Activated B cell treated with CpG ODN at 0.5 μM for 24 hours (primary cell): ENCODE measurements around the gene RASAL2. TPM values are rescaled to one million over a fixed set of nuclear protein-coding genes. Genes with fewer than 3 reads are reported as not detected.
A peak's percentile ranks its signal among the peaks of the same experiment; 100 is the strongest.
"Not testable (repeated sequence)": the region's sequence is repeated elsewhere in the genome, so short reads cannot be mapped to it uniquely, and the experiment has no call there.

Experiments used
- ATAC-seq: fragments of 200-7000 bp; cut with Tn5 transposase; one replicate; pipeline ENCODE4 v1.10.0; 2021; ENCODE audit warnings: low read depth, mild to moderate bottlenecking, moderate library complexity
- CTCF ChIA-PET: fragments of 350-600 bp; sonication (Branson Sonifier 250); formaldehyde crosslinking; loops from one replicate; lab custom pipeline; 2021; ENCODE audit warnings: antibody characterized with exemption; lab: Charles Lee
- POLR2A ChIA-PET: fragments of 350-600 bp; sonication (Branson Sonifier 250); formaldehyde crosslinking; loops from one replicate; lab custom pipeline; 2021; ENCODE audit warnings: antibody characterized with exemption; lab: Charles Lee
- DNase-seq: peaks from one replicate; pipeline ENCODE4 v3.0.0; 2022
- H3K27ac Mint-ChIP-seq: one replicate; pipeline ENCODE4 v1.8.0; 2020; ENCODE audit warnings: mixed read lengths
- H3K27me3 Mint-ChIP-seq: one replicate; pipeline ENCODE4 v1.8.0; 2021; ENCODE audit warnings: mixed read lengths
- H3K36me3 Mint-ChIP-seq: one replicate; pipeline ENCODE4 v1.8.0; 2021; ENCODE audit warnings: low read depth, mixed read lengths
- H3K4me1 Mint-ChIP-seq: one replicate; pipeline ENCODE4 v1.8.0; 2021; ENCODE audit warnings: mixed read lengths
- H3K4me3 Mint-ChIP-seq: one replicate; pipeline ENCODE4 v1.8.0; 2020; ENCODE audit warnings: mild to moderate bottlenecking, mixed read lengths
- H3K9me3 Mint-ChIP-seq: one replicate; pipeline ENCODE4 v1.8.0; 2020; ENCODE audit warnings: mixed read lengths
- intact Hi-C: fragments of 100-400 bp; cut with micrococcal nuclease; formaldehyde crosslinking; loops from one replicate; pipeline ENCODE4 v1.15.1; 2024
- total RNA-seq: library from RNA; stranded (reverse); gene quantifications from 2 replicates; pipeline ENCODE4 v1.2.3, GENCODE V29; 2022
- TF ChIP-seq, protein P1 (sequence below): fragments of 200-600 bp; IDR thresholded peaks from one replicate; pipeline ENCODE4 v1.8.0; 2022; ENCODE audit warnings: antibody characterized with exemption, mild to moderate bottlenecking

Gene RASAL2
- total RNA-seq, 1 donor from 2014 or later, result 0.16 TPM

DNA sequence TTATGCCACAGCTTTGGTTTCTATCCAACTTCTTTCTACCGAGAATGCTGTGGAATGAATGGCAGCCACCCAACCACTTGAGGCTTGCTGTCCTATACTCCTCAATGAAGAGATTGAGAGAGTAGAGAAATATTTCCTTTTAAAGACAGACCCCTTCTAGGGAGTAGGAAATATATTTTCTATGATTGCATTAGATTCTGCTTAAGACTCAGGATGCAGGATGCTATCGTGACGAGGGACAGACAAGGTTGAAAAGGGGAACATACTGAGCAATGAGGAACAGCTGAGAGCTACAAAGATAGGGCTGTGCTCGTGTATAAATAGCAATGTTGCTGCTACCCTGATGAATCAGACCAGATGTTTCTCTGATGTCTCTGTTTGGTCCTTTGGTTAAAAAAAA is 7.1 kb upstream of the RASAL2 start:
- Mint-ChIP-seq H3K4me1 (no peaks in the 10 kb centered on the region), H3K36me3 (no peaks in the 10 kb centered on the region), H3K4me3 (no peak overlapping the region), H3K27ac (no peak overlapping the region), H3K9me3 (peaks cover 3% of the 10 kb centered on the region), H3K27me3 (peaks cover 38% of the 10 kb centered on the region)
- intact Hi-C loops, result no loop called here
- DNase-seq (no peak), ATAC-seq (no peak)
- TF ChIP-seq, protein P1, sequence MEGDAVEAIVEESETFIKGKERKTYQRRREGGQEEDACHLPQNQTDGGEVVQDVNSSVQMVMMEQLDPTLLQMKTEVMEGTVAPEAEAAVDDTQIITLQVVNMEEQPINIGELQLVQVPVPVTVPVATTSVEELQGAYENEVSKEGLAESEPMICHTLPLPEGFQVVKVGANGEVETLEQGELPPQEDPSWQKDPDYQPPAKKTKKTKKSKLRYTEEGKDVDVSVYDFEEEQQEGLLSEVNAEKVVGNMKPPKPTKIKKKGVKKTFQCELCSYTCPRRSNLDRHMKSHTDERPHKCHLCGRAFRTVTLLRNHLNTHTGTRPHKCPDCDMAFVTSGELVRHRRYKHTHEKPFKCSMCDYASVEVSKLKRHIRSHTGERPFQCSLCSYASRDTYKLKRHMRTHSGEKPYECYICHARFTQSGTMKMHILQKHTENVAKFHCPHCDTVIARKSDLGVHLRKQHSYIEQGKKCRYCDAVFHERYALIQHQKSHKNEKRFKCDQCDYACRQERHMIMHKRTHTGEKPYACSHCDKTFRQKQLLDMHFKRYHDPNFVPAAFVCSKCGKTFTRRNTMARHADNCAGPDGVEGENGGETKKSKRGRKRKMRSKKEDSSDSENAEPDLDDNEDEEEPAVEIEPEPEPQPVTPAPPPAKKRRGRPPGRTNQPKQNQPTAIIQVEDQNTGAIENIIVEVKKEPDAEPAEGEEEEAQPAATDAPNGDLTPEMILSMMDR, result no peak
- CTCF ChIA-PET, result no interaction called here
- POLR2A ChIA-PET, result no interaction called here

DNA sequence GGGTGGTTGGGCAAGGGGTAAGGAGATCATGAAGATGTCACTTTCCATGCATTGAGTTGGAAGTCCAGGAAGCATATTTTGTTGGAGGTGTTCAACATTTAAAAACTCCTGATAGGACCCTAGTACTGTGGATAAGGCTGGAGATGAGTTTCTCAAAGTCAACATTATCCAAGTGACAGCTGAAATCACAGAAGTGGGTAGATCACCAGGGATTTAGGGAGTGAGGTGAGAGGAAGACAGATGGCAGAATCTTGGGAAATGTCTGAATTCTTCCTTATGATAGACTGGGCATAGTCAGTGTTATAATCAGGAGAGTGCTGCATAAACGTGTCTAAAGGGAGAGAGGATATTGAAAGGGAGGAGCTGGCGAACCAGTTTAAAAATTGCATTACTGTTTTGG is 5.3 kb upstream of the RASAL2 start:
- H3K36me3 Mint-ChIP-seq, result no peaks in the 10 kb centered on the region
- ATAC-seq (no peak), DNase-seq (no peak)
- peaks cover 48% of the 10 kb centered on the region for H3K27me3 Mint-ChIP-seq
- CTCF ChIA-PET, result no interaction called here
- POLR2A ChIA-PET, result no interaction called here
- no peak overlapping the region for H3K27ac Mint-ChIP-seq
- TF ChIP-seq, protein P1, result no peak
- peaks cover 3% of the 10 kb centered on the region for H3K9me3 Mint-ChIP-seq
- no peak overlapping the region for H3K4me3 Mint-ChIP-seq
- intact Hi-C loops, result no loop called here
- H3K4me1 Mint-ChIP-seq, result peaks cover 8% of the 10 kb centered on the region

DNA sequence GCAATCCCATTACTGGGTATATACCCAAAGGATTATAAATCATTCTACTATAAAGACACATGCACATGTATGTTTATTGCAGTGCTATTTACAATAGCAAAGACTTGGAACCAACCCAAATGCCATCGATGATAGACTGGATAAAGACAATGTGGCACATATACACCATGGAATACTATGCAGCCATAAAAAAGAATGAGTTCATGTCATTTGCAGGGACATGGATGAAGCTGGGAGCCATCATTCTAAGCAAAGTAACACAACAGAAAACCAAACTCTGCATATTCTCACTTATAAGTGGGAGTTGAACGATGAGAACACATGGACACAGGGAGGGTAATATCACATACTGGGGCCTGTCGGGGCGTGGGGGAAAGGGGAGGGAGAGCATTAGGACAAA is 2.5 kb upstream of the RASAL2 start:
- not testable (repeated sequence) for H3K4me3 Mint-ChIP-seq

GRCh38 chr1:178091986-178092745 is 1.7 kb upstream of the RASAL2 start:
- TF ChIP-seq, protein P1, result no peak
- CTCF ChIA-PET, result no interaction called here
- intact Hi-C loops, result loop anchor here (5.0 kb wide), 1 partner anchor 935 kb away; the partner anchor contains the start of gene FAM20B
- Mint-ChIP-seq H3K9me3 (peaks cover 3% of the 10 kb centered on the region), H3K36me3 (no peaks in the 10 kb centered on the region), H3K27me3 (peaks cover 66% of the 10 kb centered on the region), H3K4me3 (peak overlapping the region; percentile 83), H3K27ac (no peak overlapping the region), H3K4me1 (peaks cover 16% of the 10 kb centered on the region)
- POLR2A ChIA-PET, result no interaction called here
- ATAC-seq, result no peak
- DNase-seq, result no peak

More for the DNA sequence above, 2.5 kb upstream of the RASAL2 start:
- intact Hi-C loops, result loop anchor here (5.0 kb wide), 1 partner anchor 936 kb away; the partner anchor contains the start of gene FAM20B
- POLR2A ChIA-PET, H3K9me3 Mint-ChIP-seq, ATAC-seq, H3K27ac Mint-ChIP-seq, DNase-seq, H3K36me3 Mint-ChIP-seq, CTCF ChIA-PET: not testable (repeated sequence)
- H3K27me3 Mint-ChIP-seq, result peaks cover 61% of the 10 kb centered on the region
- H3K4me1 Mint-ChIP-seq, result peaks cover 16% of the 10 kb centered on the region

DNA sequence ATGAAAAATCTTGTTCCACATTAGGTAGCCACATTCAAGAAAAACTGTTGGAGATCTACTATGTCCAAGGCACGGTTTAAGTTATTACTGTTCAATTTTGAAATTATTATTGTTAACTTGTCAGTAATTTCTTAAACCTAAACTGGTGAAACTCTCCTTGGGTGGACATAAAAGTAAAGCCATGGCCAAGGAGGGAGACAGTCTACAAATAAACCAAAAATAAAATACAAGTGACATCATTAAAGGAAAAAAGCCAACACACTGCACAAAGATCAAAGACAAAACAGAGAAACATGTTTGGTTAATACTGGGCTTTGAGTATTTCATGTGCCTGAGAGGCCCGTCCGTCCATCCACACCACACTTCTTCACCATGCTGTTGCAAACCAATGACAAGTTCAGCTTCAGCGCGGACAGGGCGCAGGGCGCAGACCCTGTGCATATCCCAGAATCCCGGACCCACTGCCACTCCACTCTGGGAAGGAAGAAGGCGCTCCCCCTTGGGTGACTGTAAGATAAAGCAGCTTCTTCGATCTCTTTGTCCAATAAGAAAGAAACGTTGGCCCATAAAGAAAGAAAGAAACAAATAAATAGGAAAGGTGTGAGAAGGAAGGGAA is 918 bp upstream of the RASAL2 start:
- intact Hi-C loops, result loop anchor here (1.0 to 5.0 kb wide), 2 partner anchors 26 to 934 kb away; partner anchors contain the start of gene FAM20B
- CTCF ChIA-PET, result no interaction called here

More for the DNA sequence above, 918 bp upstream of the RASAL2 start:
- Mint-ChIP-seq H3K27ac (no peak overlapping the region), H3K4me3 (peak overlapping the region; percentile 83), H3K9me3 (peaks cover 3% of the 10 kb centered on the region), H3K36me3 (no peaks in the 10 kb centered on the region), H3K27me3 (peaks cover 70% of the 10 kb centered on the region), H3K4me1 (peaks cover 16% of the 10 kb centered on the region)
- DNase-seq (no peak), ATAC-seq (no peak)
- TF ChIP-seq, protein P1, result no peak
- POLR2A ChIA-PET, result interaction anchor here (1.1 kb wide), 1 partner anchor 26 kb away, joined by 3 read pairs; no protein-coding TSS in a partner anchor
